ENCODE data around the gene AGAP3.
A peak's percentile ranks its signal among the peaks of the same experiment; 100 is the strongest.

AGAP3 gene

GRCh38 chr7:151101621-151102396, 15.5 kb downstream of the AGAP3 start:
- Mint-ChIP-seq H3K4me1 (no peaks in the 10 kb centered on the region), H3K36me3 (no peaks in the 10 kb centered on the region), H3K27ac (no peak overlapping the region), H3K9me3 (no peaks in the 10 kb centered on the region), H3K27me3 (no peaks in the 10 kb centered on the region), H3K4me3 (no peak overlapping the region)
- no peak for ATAC-seq

GRCh38 chr7:151102991-151103390, 16.7 kb downstream of the AGAP3 start:
- H3K4me1 Mint-ChIP-seq, result no peaks in the 10 kb centered on the region
- ATAC-seq, result no peak
- H3K27me3 Mint-ChIP-seq, result no peaks in the 10 kb centered on the region
- H3K9me3 Mint-ChIP-seq, result no peaks in the 10 kb centered on the region
- no peak overlapping the region for H3K27ac Mint-ChIP-seq
- no peak overlapping the region for H3K4me3 Mint-ChIP-seq
- no peaks in the 10 kb centered on the region for H3K36me3 Mint-ChIP-seq

- Mint-ChIP-seq H3K27me3 (no peaks in the 10 kb centered on the region), H3K4me1 (no peaks in the 10 kb centered on the region), H3K4me3 (no peak overlapping the region), H3K36me3 (no peaks in the 10 kb centered on the region), H3K27ac (no peak overlapping the region), H3K9me3 (no peaks in the 10 kb centered on the region)
- ATAC-seq, result no peak
Measured at GRCh38 chr7:151103973-151104372, 17.7 kb downstream of the AGAP3 start.

GRCh38 chr7:151104411-151105235, 18.3 kb downstream of the AGAP3 start:
- Mint-ChIP-seq H3K27me3 (no peaks in the 10 kb centered on the region), H3K9me3 (no peaks in the 10 kb centered on the region), H3K4me1 (no peaks in the 10 kb centered on the region), H3K4me3 (no peak overlapping the region), H3K27ac (no peak overlapping the region), H3K36me3 (no peaks in the 10 kb centered on the region)
- no peak for ATAC-seq

GRCh38 chr7:151107882-151108281, 21.6 kb downstream of the AGAP3 start:
- H3K36me3 Mint-ChIP-seq, result no peaks in the 10 kb centered on the region
- no peaks in the 10 kb centered on the region for H3K9me3 Mint-ChIP-seq
- H3K27me3 Mint-ChIP-seq, result peaks cover 8% of the 10 kb centered on the region
- H3K27ac Mint-ChIP-seq, result no peak overlapping the region
- no peak overlapping the region for H3K4me3 Mint-ChIP-seq
- peaks cover 13% of the 10 kb centered on the region for H3K4me1 Mint-ChIP-seq
- ATAC-seq, result no peak

- H3K4me1 Mint-ChIP-seq, result peaks cover 13% of the 10 kb centered on the region
- H3K4me3 Mint-ChIP-seq, result no peak overlapping the region
- no peak for ATAC-seq
- H3K36me3 Mint-ChIP-seq, result no peaks in the 10 kb centered on the region
- H3K27ac Mint-ChIP-seq, result no peak overlapping the region
- peaks cover 15% of the 10 kb centered on the region for H3K27me3 Mint-ChIP-seq
- H3K9me3 Mint-ChIP-seq, result no peaks in the 10 kb centered on the region
Measured at GRCh38 chr7:151109094-151110048, 23.1 kb downstream of the AGAP3 start.

- Mint-ChIP-seq H3K4me3 (no peak overlapping the region), H3K9me3 (no peaks in the 10 kb centered on the region), H3K4me1 (peaks cover 13% of the 10 kb centered on the region), H3K36me3 (no peaks in the 10 kb centered on the region), H3K27ac (no peak overlapping the region), H3K27me3 (peaks cover 15% of the 10 kb centered on the region)
- no peak for ATAC-seq
Measured at GRCh38 chr7:151110236-151110940, 24.1 kb downstream of the AGAP3 start.

GRCh38 chr7:151110941-151111645, 24.8 kb downstream of the AGAP3 start:
- peak; percentile 83 for ATAC-seq
- H3K27ac Mint-ChIP-seq, result no peak overlapping the region
- H3K9me3 Mint-ChIP-seq, result no peaks in the 10 kb centered on the region
- H3K27me3 Mint-ChIP-seq, result peaks cover 15% of the 10 kb centered on the region
- H3K4me1 Mint-ChIP-seq, result peaks cover 13% of the 10 kb centered on the region
- no peaks in the 10 kb centered on the region for H3K36me3 Mint-ChIP-seq
- H3K4me3 Mint-ChIP-seq, result no peak overlapping the region

GRCh38 chr7:151113344-151114150, 27.3 kb downstream of the AGAP3 start:
- no peak for ATAC-seq
- Mint-ChIP-seq H3K27me3 (peaks cover 15% of the 10 kb centered on the region), H3K36me3 (peaks cover 2% of the 10 kb centered on the region), H3K4me3 (no peak overlapping the region), H3K4me1 (peaks cover 13% of the 10 kb centered on the region), H3K9me3 (no peaks in the 10 kb centered on the region), H3K27ac (no peak overlapping the region)

GRCh38 chr7:151114151-151115090, 28.1 kb downstream of the AGAP3 start:
- peaks cover 15% of the 10 kb centered on the region for H3K27me3 Mint-ChIP-seq
- no peak for ATAC-seq

GRCh38 chr7:151115121-151115835, 29.0 kb downstream of the AGAP3 start:
- H3K4me3 Mint-ChIP-seq, result no peak overlapping the region
- peaks cover 15% of the 10 kb centered on the region for H3K27me3 Mint-ChIP-seq
- H3K9me3 Mint-ChIP-seq, result no peaks in the 10 kb centered on the region
- H3K4me1 Mint-ChIP-seq, result peaks cover 10% of the 10 kb centered on the region
- H3K36me3 Mint-ChIP-seq, result peaks cover 19% of the 10 kb centered on the region
- H3K27ac Mint-ChIP-seq, result no peak overlapping the region
- peak; percentile 25 for ATAC-seq

More at GRCh38 chr7:151114151-151115090, 28.1 kb downstream of the AGAP3 start:
- Mint-ChIP-seq H3K9me3 (no peaks in the 10 kb centered on the region), H3K4me3 (no peak overlapping the region), H3K4me1 (peaks cover 13% of the 10 kb centered on the region), H3K27ac (no peak overlapping the region), H3K36me3 (peaks cover 11% of the 10 kb centered on the region)

GRCh38 chr7:151115836-151116418, 29.7 kb downstream of the AGAP3 start:
- ATAC-seq, result no peak
- Mint-ChIP-seq H3K9me3 (no peaks in the 10 kb centered on the region), H3K4me3 (no peak overlapping the region), H3K4me1 (peaks cover 3% of the 10 kb centered on the region), H3K36me3 (peaks cover 25% of the 10 kb centered on the region), H3K27ac (no peak overlapping the region), H3K27me3 (peaks cover 15% of the 10 kb centered on the region)

Data from stimulated activated memory B cell treated with anti-CD40 and anti-IgM and Interleukin-4, amounts not matched to agents 10 μg/mL and 1 μg/mL and 100 μg/mL, for 72 hours (primary cell).